Measurements from ENCODE around the gene RAB40C. TPM values are rescaled to one million over a fixed set of nuclear protein-coding genes. Genes with fewer than 3 reads are reported as not detected.

RAB40C gene
- total and polyA plus RNA-seq, 3 donors from 2014 or later: 27.6 to 51.2 (median 47.9) TPM

DNA sequence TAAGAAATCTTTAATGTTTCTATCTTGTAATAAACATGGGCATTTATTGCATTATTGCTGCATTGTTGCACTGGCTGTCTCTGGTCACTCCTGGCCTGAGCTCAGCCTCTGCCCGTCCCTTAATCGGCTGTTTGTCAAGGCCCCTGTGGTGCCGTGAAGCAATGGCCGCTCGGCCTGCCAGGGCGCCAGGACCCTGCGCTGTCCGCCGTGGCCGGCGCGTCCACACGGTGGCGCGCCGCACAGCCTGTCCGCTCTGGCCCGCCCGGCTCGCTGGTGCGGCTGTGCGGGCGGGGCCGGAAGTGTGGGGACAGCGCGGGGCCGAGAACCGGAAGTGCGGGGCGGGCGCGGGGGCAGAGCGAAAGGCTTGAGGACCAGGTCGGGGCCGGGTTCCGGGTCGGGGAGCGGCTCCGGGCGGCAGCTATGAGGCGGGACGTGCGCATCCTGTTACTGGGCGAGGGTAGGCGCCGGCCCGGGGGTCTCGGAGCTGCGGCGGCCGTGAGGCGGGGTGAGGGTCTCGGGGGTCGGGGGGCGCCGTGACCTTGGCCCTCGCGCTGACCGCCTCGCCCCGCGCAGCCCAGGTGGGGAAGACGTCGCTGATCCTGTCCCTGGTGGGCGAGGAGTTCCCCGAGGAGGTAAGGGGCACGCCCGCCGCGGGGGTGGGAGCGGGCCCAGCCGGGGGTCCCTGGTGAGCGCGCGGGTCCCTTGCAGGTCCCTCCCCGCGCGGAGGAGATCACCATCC is 78.1 kb downstream of the RAB40C start, which contains the start of gene RHOT2:
RHOT2 (plus strand) TSS at position 353 of the 739 bp plus-strand sequence; CDS start at position 421, 68 bp downstream.
- H3K9me3 ChIP-seq: no peaks in the 10 kb centered on the region
- DNase-seq: peak; percentile 95
- H3K36me3 ChIP-seq (ENCODE audit: low read depth, missing control alignments): no peaks in the 10 kb centered on the region
- WGBS, 2 donors: 0 to 1% methylated on average over 2 to 53 of the region's 78 CpGs
- intact Hi-C loops (cut with DNase I; ENCODE audit: low total_unique reads): loop anchor here (10.0 kb wide), 1 partner anchor 83 kb away; no protein-coding TSS in a partner anchor
- H3K4me3 ChIP-seq: peak within 1 kb of the TSS; percentile 85 to 98
- H3K4me1 ChIP-seq: peaks cover 13% of the 10 kb centered on the region
- peak within 1 kb of the TSS; percentile 77 to 80 for H3K27ac ChIP-seq
- no peak for TF ChIP-seq POLR2A (IDR thresholded peaks at IDR 0.05)
- TF ChIP-seq, protein P1, sequence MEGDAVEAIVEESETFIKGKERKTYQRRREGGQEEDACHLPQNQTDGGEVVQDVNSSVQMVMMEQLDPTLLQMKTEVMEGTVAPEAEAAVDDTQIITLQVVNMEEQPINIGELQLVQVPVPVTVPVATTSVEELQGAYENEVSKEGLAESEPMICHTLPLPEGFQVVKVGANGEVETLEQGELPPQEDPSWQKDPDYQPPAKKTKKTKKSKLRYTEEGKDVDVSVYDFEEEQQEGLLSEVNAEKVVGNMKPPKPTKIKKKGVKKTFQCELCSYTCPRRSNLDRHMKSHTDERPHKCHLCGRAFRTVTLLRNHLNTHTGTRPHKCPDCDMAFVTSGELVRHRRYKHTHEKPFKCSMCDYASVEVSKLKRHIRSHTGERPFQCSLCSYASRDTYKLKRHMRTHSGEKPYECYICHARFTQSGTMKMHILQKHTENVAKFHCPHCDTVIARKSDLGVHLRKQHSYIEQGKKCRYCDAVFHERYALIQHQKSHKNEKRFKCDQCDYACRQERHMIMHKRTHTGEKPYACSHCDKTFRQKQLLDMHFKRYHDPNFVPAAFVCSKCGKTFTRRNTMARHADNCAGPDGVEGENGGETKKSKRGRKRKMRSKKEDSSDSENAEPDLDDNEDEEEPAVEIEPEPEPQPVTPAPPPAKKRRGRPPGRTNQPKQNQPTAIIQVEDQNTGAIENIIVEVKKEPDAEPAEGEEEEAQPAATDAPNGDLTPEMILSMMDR (IDR thresholded peaks at IDR 0.05): peak; percentile 83 to 98 (median 93)
- no peaks in the 10 kb centered on the region for H3K27me3 ChIP-seq

DNA sequence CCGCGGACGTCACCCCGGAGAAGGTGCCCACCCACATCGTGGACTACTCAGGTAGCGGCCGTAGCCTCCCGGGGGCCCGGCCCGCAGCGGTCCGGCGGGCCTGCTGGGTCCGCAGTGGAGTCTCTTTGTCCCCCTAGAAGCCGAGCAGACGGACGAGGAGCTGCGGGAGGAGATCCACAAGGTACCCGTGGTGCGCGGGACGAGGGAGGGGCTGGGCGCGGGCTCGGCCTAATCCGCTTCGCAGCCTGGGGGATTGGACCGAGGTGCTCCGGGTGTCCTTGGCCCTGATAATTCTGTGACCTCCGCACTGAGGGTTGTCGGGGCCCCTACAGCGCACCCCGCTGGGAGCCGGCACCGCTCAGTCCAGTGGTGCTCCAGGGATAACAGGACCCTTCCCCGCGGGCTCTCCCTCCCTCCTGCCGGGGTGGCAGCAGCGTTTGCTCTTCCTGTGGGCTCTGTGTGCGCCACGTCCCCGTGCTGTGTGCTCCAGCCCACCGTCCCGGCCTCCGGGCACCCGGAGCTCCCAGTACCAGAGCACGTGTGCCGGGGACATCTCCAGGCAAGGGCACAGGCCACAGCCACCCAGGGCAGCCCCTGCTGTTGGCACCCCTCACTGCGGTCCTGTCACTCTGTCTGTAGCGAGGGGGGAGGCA is 78.8 kb downstream of the RAB40C start:
- H3K4me3 ChIP-seq: peak overlapping the region; percentile 85 to 98
- no peak for TF ChIP-seq POLR2A (IDR thresholded peaks at IDR 0.05)
- TF ChIP-seq, protein P1 (IDR thresholded peaks at IDR 0.05): no peak
- 4 to 14% methylated on average over 7 to 40 of the region's 50 CpGs for WGBS, 2 donors
- H3K27ac ChIP-seq: peak overlapping the region; percentile 77 to 80
- no peak for DNase-seq
- no peaks in the 10 kb centered on the region for H3K36me3 ChIP-seq (ENCODE audit: low read depth, missing control alignments)
- H3K4me1 ChIP-seq: peaks cover 13% of the 10 kb centered on the region
- H3K27me3 ChIP-seq: no peaks in the 10 kb centered on the region
- intact Hi-C loops (cut with DNase I; ENCODE audit: low total_unique reads): loop anchor here (10.0 kb wide), 1 partner anchor 84 kb away; no protein-coding TSS in a partner anchor
- no peaks in the 10 kb centered on the region for H3K9me3 ChIP-seq

DNA sequence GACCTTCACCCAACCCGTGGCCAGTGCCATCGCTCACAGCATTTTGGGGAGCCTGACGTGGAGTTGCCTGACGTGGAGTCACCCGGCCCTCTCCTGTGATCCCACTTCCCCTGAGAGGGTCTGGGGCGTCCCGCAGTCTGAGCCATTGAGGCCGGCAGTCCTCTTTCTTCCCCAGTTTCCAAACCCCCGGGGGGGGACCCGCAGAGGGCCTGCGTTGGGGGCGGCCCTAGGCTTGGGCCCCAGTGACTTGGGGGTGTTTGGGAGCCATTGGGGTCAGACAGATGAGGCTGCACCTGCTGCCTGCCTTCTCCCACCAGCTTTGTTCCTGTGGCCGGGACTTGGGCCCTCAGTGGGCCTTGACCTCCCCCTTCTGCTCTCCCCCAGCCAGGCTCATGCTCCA is 79.8 kb downstream of the RAB40C start:
- Histone ChIP-seq H3K4me3 (no peak overlapping the region), H3K9me3 (no peaks in the 10 kb centered on the region), H3K4me1 (peaks cover 19% of the 10 kb centered on the region), H3K27me3 (no peaks in the 10 kb centered on the region), H3K36me3 (ENCODE audit: low read depth, missing control alignments) (no peaks in the 10 kb centered on the region), H3K27ac (no peak overlapping the region)
- DNase-seq: no peak
- WGBS, 2 donors: 88 to 92% methylated on average over 8 to 13 of the region's 13 CpGs
- intact Hi-C loops (cut with DNase I; ENCODE audit: low total_unique reads): loop anchor here (10.0 kb wide), 1 partner anchor 85 kb away; no protein-coding TSS in a partner anchor
- no peak for TF ChIP-seq POLR2A (IDR thresholded peaks at IDR 0.05)
- TF ChIP-seq, protein P1 (IDR thresholded peaks at IDR 0.05): no peak

DNA sequence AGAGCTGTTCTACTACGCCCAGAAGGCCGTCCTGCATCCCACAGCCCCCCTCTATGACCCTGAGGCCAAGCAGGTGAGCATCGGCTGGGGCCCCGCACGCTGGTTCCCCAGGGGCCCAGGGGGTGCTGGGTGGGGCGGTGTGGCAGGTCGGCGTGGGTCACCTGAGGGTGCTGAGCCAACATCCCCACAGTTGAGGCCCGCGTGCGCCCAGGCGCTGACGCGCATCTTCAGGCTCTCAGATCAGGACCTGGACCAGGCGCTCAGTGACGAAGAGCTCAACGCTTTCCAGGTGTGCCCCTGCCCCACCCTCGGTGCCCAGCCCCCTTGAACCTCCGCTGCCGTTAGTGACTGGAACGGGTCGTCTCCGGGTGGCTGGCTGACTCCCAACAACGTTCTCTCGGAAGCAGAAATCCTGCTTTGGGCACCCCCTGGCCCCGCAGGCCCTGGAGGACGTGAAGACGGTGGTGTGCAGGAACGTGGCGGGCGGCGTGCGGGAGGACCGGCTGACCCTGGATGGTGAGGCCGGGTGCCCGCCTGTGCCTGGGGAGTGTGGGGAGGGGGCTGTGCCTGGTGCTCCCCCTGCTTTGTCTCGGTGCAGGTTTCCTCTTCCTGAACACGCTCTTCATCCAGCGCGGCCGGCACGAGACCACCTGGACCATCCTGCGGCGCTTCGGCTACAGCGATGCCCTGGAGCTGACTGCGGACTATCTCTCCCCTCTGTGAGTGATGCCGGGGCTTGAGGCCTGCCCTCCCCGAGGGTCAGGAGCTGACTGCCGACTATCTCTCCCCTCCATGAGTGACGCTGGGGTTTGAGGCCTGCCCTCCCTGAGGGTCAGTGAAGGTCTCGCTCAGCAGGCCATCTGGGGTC is 80.9 kb downstream of the RAB40C start:
- TF ChIP-seq, protein P1 (IDR thresholded peaks at IDR 0.05): no peak
- no peak for TF ChIP-seq POLR2A (IDR thresholded peaks at IDR 0.05)
- no peak overlapping the region for H3K27ac ChIP-seq
- WGBS, 2 donors: 93 to 96% methylated on average over 14 to 43 of the region's 52 CpGs
- no peaks in the 10 kb centered on the region for H3K27me3 ChIP-seq
- no peak for DNase-seq
- intact Hi-C loops (cut with DNase I; ENCODE audit: low total_unique reads): no loop called here
- H3K9me3 ChIP-seq: no peaks in the 10 kb centered on the region
- no peak overlapping the region for H3K4me3 ChIP-seq
- peaks cover 26% of the 10 kb centered on the region for H3K4me1 ChIP-seq
- no peaks in the 10 kb centered on the region for H3K36me3 ChIP-seq (ENCODE audit: low read depth, missing control alignments)
